Endothelial cell of umbilical vein (primary cell): ENCODE results near the gene TRIM29. TPM values are rescaled to one million over a fixed set of nuclear protein-coding genes. Genes with fewer than 3 reads are reported as not detected.

Experiments used
- BruUV-seq: library from RNA; stranded (reverse); fragments of 400-500 nt; replicated peaks from 2 replicates; lab custom pipeline; 2021; lab: Mats Ljungman, UMichigan
- CTCF ChIA-PET: fragments of 300-600, 350-600 bp; sonication (Branson Sonifier 250); formaldehyde crosslinking; loops from one replicate; lab custom pipeline; 2021; ENCODE audit warnings: antibody characterized with exemption, inconsistent platforms; lab: Charles Lee
- POLR2A ChIA-PET: fragments of 300-600, 350-600 bp; sonication (Branson Sonifier 250); formaldehyde crosslinking; loops from one replicate; lab custom pipeline; 2021; ENCODE audit warnings: antibody characterized with exemption, inconsistent platforms; lab: Charles Lee
- DNase-seq: peaks from one replicate; pipeline ENCODE4 v3.0.0-alpha.2; 2011; ENCODE audit warnings: low read depth, low spot score
- FAIRE-seq: peaks from 2 replicates; lab custom pipeline; 2011; peaks lifted over from hg19 to GRCh38; lab: Jason Lieb, UNC
- H2AFZ ChIP-seq: 2 replicates; pipeline ENCODE4 v1.6.0; 2012; ENCODE audit warnings: low read depth, low read length, control low read depth, inconsistent platforms
- H3K27ac ChIP-seq: 2 replicates; pipeline ENCODE4 v1.5.1; 2011; ENCODE audit warnings: low read depth, mild to moderate bottlenecking, control low read depth, low read length, moderate library complexity; ENCODE audit not compliant: insufficient read depth
- H3K27me3 ChIP-seq, 2 experiments: 2 replicates each; pipeline versions ENCODE4 v1.6.0 to v1.6.1; 2011; ENCODE audit warnings: low read length in 2 of 2, mixed read lengths in 1 of 2; ENCODE audit not compliant: control insufficient read depth in 2 of 2, insufficient read depth in 2 of 2
- H3K36me3 ChIP-seq, 2 experiments: 2 replicates in 1 of 2; 3 replicates in 1 of 2; pipeline ENCODE4 v1.5.1; 2011; ENCODE audit warnings: low read length in 2 of 2, mild to moderate bottlenecking in 1 of 2, moderate library complexity in 1 of 2; ENCODE audit not compliant: control insufficient read depth in 2 of 2, insufficient read depth in 2 of 2; ENCODE audit errors: extremely low read depth in 1 of 2
- H3K4me1 ChIP-seq: 3 replicates; pipeline ENCODE4 v1.5.1; 2011; ENCODE audit warnings: mild to moderate bottlenecking, low read length; ENCODE audit not compliant: control insufficient read depth, insufficient read depth; ENCODE audit errors: extremely low read depth
- H3K4me2 ChIP-seq: 2 replicates; pipeline ENCODE4 v1.6.1; 2011; ENCODE audit warnings: low read length, control low read depth, mixed read lengths; ENCODE audit not compliant: insufficient read depth
- H3K4me3 ChIP-seq, 3 experiments: fragments of 200-600 bp in 1 of 3; sonication (generic), shearing (Covaris generic) in 1 of 3; replicated peaks in 1 of 3; 2 replicates each; pipeline ENCODE4 v1.5.1; 2011 to 2016; ENCODE audit warnings: control low read depth in 3 of 3, low read length in 3 of 3, mild to moderate bottlenecking in 2 of 3, inconsistent platforms in 1 of 3, low read depth in 1 of 3, moderate library complexity in 1 of 3; ENCODE audit not compliant: insufficient read depth in 1 of 3
- H3K79me2 ChIP-seq: 2 replicates; pipeline ENCODE4 v1.6.0; 2012; ENCODE audit warnings: low read length, inconsistent platforms; ENCODE audit not compliant: control insufficient read depth, insufficient read depth
- H3K9ac ChIP-seq: replicated peaks from 2 replicates; pipeline ENCODE3; 2011; ENCODE audit warnings: low read length, control low read depth; ENCODE audit not compliant: insufficient read depth; ENCODE audit errors: extremely low read depth
- H3K9me1 ChIP-seq: replicated peaks from 3 replicates; pipeline ENCODE4 v1.6.0; 2011; ENCODE audit warnings: mild to moderate bottlenecking, low read length; ENCODE audit not compliant: control insufficient read depth, insufficient read depth; ENCODE audit errors: extremely low read depth
- H3K9me3 ChIP-seq: replicated peaks from 2 replicates; pipeline ENCODE4 v1.5.1; 2012; ENCODE audit warnings: low read length, inconsistent platforms; ENCODE audit not compliant: control insufficient read depth, insufficient read depth
- H4K20me1 ChIP-seq: replicated peaks from 2 replicates; pipeline ENCODE3; 2011; ENCODE audit warnings: mild to moderate bottlenecking, low read length; ENCODE audit not compliant: control insufficient read depth, insufficient read depth; ENCODE audit errors: extremely low read depth
- EZH2 ChIP-seq: IDR thresholded peaks from 2 replicates; pipeline ENCODE4 v1.6.1; 2012; ENCODE audit warnings: borderline replicate concordance, low read depth, mild to moderate bottlenecking, moderate library complexity, low read length, inconsistent platforms; ENCODE audit not compliant: severe bottlenecking
- FOS ChIP-seq: IDR thresholded peaks from 2 replicates; pipeline ENCODE4 v1.6.1; 2011; ENCODE audit warnings: mild to moderate bottlenecking, low read length, moderate library complexity, borderline replicate concordance; ENCODE audit not compliant: insufficient read depth
- GATA2 ChIP-seq: IDR thresholded peaks from 2 replicates; pipeline ENCODE4 v1.7.0; 2011; ENCODE audit warnings: low read depth, mild to moderate bottlenecking, moderate library complexity, mixed read lengths, low read length; ENCODE audit not compliant: insufficient read length, insufficient read depth
- JUN ChIP-seq: IDR thresholded peaks from 2 replicates; pipeline ENCODE4 v1.6.1; 2011; ENCODE audit warnings: borderline replicate concordance, low read depth; ENCODE audit not compliant: insufficient read length, insufficient read depth
- MYC ChIP-seq: IDR thresholded peaks from one replicate; pipeline ENCODE4 v1.6.1; 2011; ENCODE audit warnings: mild to moderate bottlenecking, low read depth, low read length
- POLR2A ChIP-seq: IDR thresholded peaks from 2 replicates; pipeline ENCODE4 v1.6.1; 2012; ENCODE audit warnings: low read depth, mild to moderate bottlenecking, control low read depth, low read length
- POLR2AphosphoS5 ChIP-seq: IDR thresholded peaks from 2 replicates; pipeline ENCODE4 v1.6.1; 2012; ENCODE audit warnings: low read depth, mild to moderate bottlenecking, control low read depth, low read length, moderate library complexity; ENCODE audit not compliant: insufficient read depth
- dilution Hi-C: fragments of 300-500 bp; cut with MboI; formaldehyde crosslinking; loops from one replicate; pipeline ENCODE4 v1.15.0; 2019; ENCODE audit warnings: low sequenced_read_pairs; ENCODE audit not compliant: extremely low pct_ligation_motif_present
- intact Hi-C: fragments of 100-400 bp; cut with micrococcal nuclease; formaldehyde crosslinking; loops from one replicate; pipeline ENCODE4 v1.10.0; 2022
- polyA plus RNA-seq, 4 experiments: library from polyadenylated mRNA; depleted of rRNA in 3 of 4; stranded (reverse) in 3 of 4; unstranded in 1 of 4; fragments of >200 nt; gene quantifications; 2 replicates each; pipeline versions ENCODE4 v1.2.1 to v1.2.3, GENCODE V29; 2011 to 2012; ENCODE audit warnings: missing spikeins in 1 of 4
- total RNA-seq: library from RNA; stranded (reverse); gene quantifications from 2 replicates; pipeline ENCODE4 v1.2.3, GENCODE V29; 2021
- TF ChIP-seq, protein P1 (sequence below), 2 donors: IDR thresholded peaks; 1 replicate in 1 of 2; 2 replicates in 1 of 2; pipeline ENCODE4 v1.5.1; 2011; ENCODE audit warnings: low read length in 2 of 2, mild to moderate bottlenecking in 2 of 2, moderate library complexity in 2 of 2, control low read depth in 1 of 2, inconsistent platforms in 1 of 2, low read depth in 1 of 2; ENCODE audit not compliant: insufficient read depth in 1 of 2; ENCODE audit errors: extremely low read depth in 1 of 2
- TF ChIP-seq, protein P2 (sequence below): IDR thresholded peaks from 2 replicates; pipeline ENCODE4 v1.6.1; 2011; ENCODE audit not compliant: insufficient read depth, insufficient read length

Gene TRIM29
- total and polyA plus RNA-seq, 2 donors (not counting 3 experiments of a cell fraction or from before 2014, with no cell fraction given), result not detected

- Histone ChIP-seq H3K4me2 (no peak overlapping the region), H3K36me3 (no peaks in the 10 kb centered on the region), H3K9me1 (no peaks in the 10 kb centered on the region), H3K27me3 (peaks cover 2% of the 10 kb centered on the region in 2 experiments), H3K4me3 (no peak overlapping the region), H2AFZ (no peak overlapping the region), H4K20me1 (no peaks in the 10 kb centered on the region), H3K9me3 (no peaks in the 10 kb centered on the region), H3K4me1 (no peaks in the 10 kb centered on the region), H3K79me2 (no peaks in the 10 kb centered on the region), H3K9ac (no peak overlapping the region), H3K27ac (no peak overlapping the region)
- ChIA-PET CTCF (no interaction called here), POLR2A (no interaction called here)
- dilution Hi-C loops (no loop called here), intact Hi-C loops (no loop called here)
- TF ChIP-seq MYC, result no peak
- TF ChIP-seq JUN, result no peak
- TF ChIP-seq POLR2A, result no peak
- TF ChIP-seq POLR2AphosphoS5, result no peak
- TF ChIP-seq, protein P1, sequence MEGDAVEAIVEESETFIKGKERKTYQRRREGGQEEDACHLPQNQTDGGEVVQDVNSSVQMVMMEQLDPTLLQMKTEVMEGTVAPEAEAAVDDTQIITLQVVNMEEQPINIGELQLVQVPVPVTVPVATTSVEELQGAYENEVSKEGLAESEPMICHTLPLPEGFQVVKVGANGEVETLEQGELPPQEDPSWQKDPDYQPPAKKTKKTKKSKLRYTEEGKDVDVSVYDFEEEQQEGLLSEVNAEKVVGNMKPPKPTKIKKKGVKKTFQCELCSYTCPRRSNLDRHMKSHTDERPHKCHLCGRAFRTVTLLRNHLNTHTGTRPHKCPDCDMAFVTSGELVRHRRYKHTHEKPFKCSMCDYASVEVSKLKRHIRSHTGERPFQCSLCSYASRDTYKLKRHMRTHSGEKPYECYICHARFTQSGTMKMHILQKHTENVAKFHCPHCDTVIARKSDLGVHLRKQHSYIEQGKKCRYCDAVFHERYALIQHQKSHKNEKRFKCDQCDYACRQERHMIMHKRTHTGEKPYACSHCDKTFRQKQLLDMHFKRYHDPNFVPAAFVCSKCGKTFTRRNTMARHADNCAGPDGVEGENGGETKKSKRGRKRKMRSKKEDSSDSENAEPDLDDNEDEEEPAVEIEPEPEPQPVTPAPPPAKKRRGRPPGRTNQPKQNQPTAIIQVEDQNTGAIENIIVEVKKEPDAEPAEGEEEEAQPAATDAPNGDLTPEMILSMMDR (IDR thresholded peaks at IDR 0.05; ENCODE audit: extremely low read depth in 1 of 2, insufficient read depth in 1 of 2, low read depth in 1 of 2, low read length in 2 of 2), result no peak
- TF ChIP-seq EZH2, result no peak
- TF ChIP-seq FOS, result no peak
- TF ChIP-seq, protein P2, sequence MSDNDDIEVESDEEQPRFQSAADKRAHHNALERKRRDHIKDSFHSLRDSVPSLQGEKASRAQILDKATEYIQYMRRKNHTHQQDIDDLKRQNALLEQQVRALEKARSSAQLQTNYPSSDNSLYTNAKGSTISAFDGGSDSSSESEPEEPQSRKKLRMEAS, result no peak
- no peak for TF ChIP-seq GATA2
- DNase-seq, result no peak
- BruUV-seq, result no TSS peak
- no peak for FAIRE-seq
These were observed 20.9 kb downstream of the TRIM29 start for GRCh38 chr11:120116966-120117365.
